ENCODE data around the gene MTFR1L. TPM values are rescaled to one million over a fixed set of nuclear protein-coding genes. Genes with fewer than 3 reads are reported as not detected.
A peak's percentile ranks its signal among the peaks of the same experiment; 100 is the strongest.

Gene MTFR1L
- total RNA-seq, 1 experiment from 2014 or later, result 24.3 TPM

GRCh38 chr1:25861316-25862286, 41.8 kb downstream of the MTFR1L start:
- no peaks in the 10 kb centered on the region for H3K36me3 ChIP-seq
- DNase-seq, result no peak
- no peaks in the 10 kb centered on the region for H3K27me3 ChIP-seq
- H3K9me3 ChIP-seq, result no peaks in the 10 kb centered on the region; the same call in 1 of the 2 replicates
- H3K4me3 ChIP-seq, result no peak overlapping the region

GRCh38 chr1:25862785-25863485, 43.2 kb downstream of the MTFR1L start:
- no peaks in the 10 kb centered on the region for H3K27me3 ChIP-seq
- no peak overlapping the region for H3K4me3 ChIP-seq
- no peaks in the 10 kb centered on the region; the same call in 1 of the 2 replicates for H3K9me3 ChIP-seq
- DNase-seq, result no peak
- no peaks in the 10 kb centered on the region; the same call in 1 of the 2 replicates for H3K36me3 ChIP-seq

- DNase-seq, result no peak
- H3K9me3 ChIP-seq, result no peaks in the 10 kb centered on the region; the same call in 1 of the 2 replicates
- H3K4me3 ChIP-seq, result no peak overlapping the region
- no peaks in the 10 kb centered on the region; the same call in 1 of the 2 replicates for H3K36me3 ChIP-seq
- no peaks in the 10 kb centered on the region for H3K27me3 ChIP-seq
Observed at GRCh38 chr1:25863486-25864262, 43.9 kb downstream of the MTFR1L start.

- H3K36me3 ChIP-seq, result no peaks in the 10 kb centered on the region; the same call in 1 of the 2 replicates
- DNase-seq, result no peak
- H3K27me3 ChIP-seq, result no peaks in the 10 kb centered on the region
- no peaks in the 10 kb centered on the region; the same call in 1 of the 2 replicates for H3K9me3 ChIP-seq
- H3K4me3 ChIP-seq, result no peak overlapping the region
Observed at GRCh38 chr1:25864434-25864833, 44.7 kb downstream of the MTFR1L start.

GRCh38 chr1:25866288-25866687, 46.5 kb downstream of the MTFR1L start:
- Histone ChIP-seq H3K9me3 (no peaks in the 10 kb centered on the region), H3K4me3 (no peak overlapping the region), H3K27me3 (no peaks in the 10 kb centered on the region), H3K36me3 (no peaks in the 10 kb centered on the region; the same call in 1 of the 2 replicates)
- no peak for DNase-seq

- H3K27me3 ChIP-seq, result no peaks in the 10 kb centered on the region
- DNase-seq, result no peak
- no peaks in the 10 kb centered on the region for H3K9me3 ChIP-seq
- H3K36me3 ChIP-seq, result no peaks in the 10 kb centered on the region; the same call in 1 of the 2 replicates
- no peak overlapping the region for H3K4me3 ChIP-seq
Observed at GRCh38 chr1:25867210-25867991, 47.6 kb downstream of the MTFR1L start.

- Histone ChIP-seq H3K4me3 (no peak overlapping the region), H3K27me3 (no peaks in the 10 kb centered on the region)
- no peak for DNase-seq
Observed at GRCh38 chr1:25869909-25870606, 50.3 kb downstream of the MTFR1L start.

GRCh38 chr1:25870614-25871013, 50.9 kb downstream of the MTFR1L start:
- Histone ChIP-seq H3K36me3 (no peaks in the 10 kb centered on the region; the same call in 1 of the 2 replicates), H3K9me3 (no peaks in the 10 kb centered on the region), H3K4me3 (no peak overlapping the region), H3K27me3 (no peaks in the 10 kb centered on the region)
- DNase-seq, result no peak

More at GRCh38 chr1:25869909-25870606, 50.3 kb downstream of the MTFR1L start:
- H3K36me3 ChIP-seq, result no peaks in the 10 kb centered on the region; the same call in 1 of the 2 replicates
- no peaks in the 10 kb centered on the region for H3K9me3 ChIP-seq

- no peaks in the 10 kb centered on the region; the same call in 1 of the 2 replicates for H3K36me3 ChIP-seq
- DNase-seq, result no peak
Observed at GRCh38 chr1:25871086-25871703, 51.4 kb downstream of the MTFR1L start.

GRCh38 chr1:25871704-25872494, 52.1 kb downstream of the MTFR1L start:
- Histone ChIP-seq H3K9me3 (no peaks in the 10 kb centered on the region), H3K4me3 (no peak overlapping the region), H3K27me3 (no peaks in the 10 kb centered on the region), H3K36me3 (no peaks in the 10 kb centered on the region; the same call in 1 of the 2 replicates)
- peak; percentile 61 for DNase-seq

More at GRCh38 chr1:25871086-25871703, 51.4 kb downstream of the MTFR1L start:
- no peak overlapping the region for H3K4me3 ChIP-seq
- H3K27me3 ChIP-seq, result no peaks in the 10 kb centered on the region
- H3K9me3 ChIP-seq, result no peaks in the 10 kb centered on the region

GRCh38 chr1:25872713-25873112, 53.0 kb downstream of the MTFR1L start:
- no peak overlapping the region for H3K4me3 ChIP-seq
- H3K9me3 ChIP-seq, result no peaks in the 10 kb centered on the region
- no peak for DNase-seq
- no peaks in the 10 kb centered on the region for H3K36me3 ChIP-seq
- H3K27me3 ChIP-seq, result no peaks in the 10 kb centered on the region

GRCh38 chr1:25873120-25873519, 53.4 kb downstream of the MTFR1L start:
- no peak for DNase-seq
- Histone ChIP-seq H3K27me3 (no peaks in the 10 kb centered on the region), H3K36me3 (no peaks in the 10 kb centered on the region), H3K4me3 (no peak overlapping the region), H3K9me3 (no peaks in the 10 kb centered on the region)

GRCh38 chr1:25874209-25874608, 54.5 kb downstream of the MTFR1L start:
- Histone ChIP-seq H3K4me3 (peak overlapping the region; percentile 67; the same call in 1 of the 2 replicates), H3K27me3 (no peaks in the 10 kb centered on the region), H3K36me3 (no peaks in the 10 kb centered on the region), H3K9me3 (no peaks in the 10 kb centered on the region)
- DNase-seq, result no peak

GRCh38 chr1:25874635-25875153, 54.9 kb downstream of the MTFR1L start:
- no peak for DNase-seq
- peak overlapping the region; percentile 67 for H3K4me3 ChIP-seq
- no peaks in the 10 kb centered on the region for H3K27me3 ChIP-seq
- no peaks in the 10 kb centered on the region for H3K9me3 ChIP-seq
- no peaks in the 10 kb centered on the region for H3K36me3 ChIP-seq
